ENCODE measurements around the gene CDK5RAP1. TPM values are rescaled to one million over a fixed set of nuclear protein-coding genes. Genes with fewer than 3 reads are reported as not detected.

The CDK5RAP1 gene
- total RNA-seq, 2 experiments from 2014 or later: 31.3 to 41.5 TPM

Other genes starting within 250 kb of the CDK5RAP1 start
- not detected for gene BPIFA2, start 233.4 kb downstream of the CDK5RAP1 start, total RNA-seq
- not detected for gene BPIFA3, start 184.2 kb downstream of the CDK5RAP1 start, total RNA-seq
- not detected for gene BPIFA1, start 165.5 kb downstream of the CDK5RAP1 start, total RNA-seq
- gene BPIFB1, start 118.3 kb downstream of the CDK5RAP1 start, total RNA-seq: not detected
- 1 to 10 TPM; 4.2 to 5.0 TPM for gene SNTA1, start 42.2 kb upstream of the CDK5RAP1 start, total RNA-seq
- gene CBFA2T2, start 88.6 kb upstream of the CDK5RAP1 start, total RNA-seq: 10 to 100 TPM; 10.9 to 12.9 TPM

Data from activated CD4-positive, alpha-beta T cell treated with anti-CD3 and anti-CD28 coated beads for 36 hours (primary cell).